ENCODE measurements around the gene CALML5. TPM values are rescaled to one million over a fixed set of nuclear protein-coding genes. Genes with fewer than 3 reads are reported as not detected.
A peak's percentile ranks its signal among the peaks of the same experiment; 100 is the strongest.

Gene CALML5
- total RNA-seq, 1 donor from 2014 or later, result not detected

DNA sequence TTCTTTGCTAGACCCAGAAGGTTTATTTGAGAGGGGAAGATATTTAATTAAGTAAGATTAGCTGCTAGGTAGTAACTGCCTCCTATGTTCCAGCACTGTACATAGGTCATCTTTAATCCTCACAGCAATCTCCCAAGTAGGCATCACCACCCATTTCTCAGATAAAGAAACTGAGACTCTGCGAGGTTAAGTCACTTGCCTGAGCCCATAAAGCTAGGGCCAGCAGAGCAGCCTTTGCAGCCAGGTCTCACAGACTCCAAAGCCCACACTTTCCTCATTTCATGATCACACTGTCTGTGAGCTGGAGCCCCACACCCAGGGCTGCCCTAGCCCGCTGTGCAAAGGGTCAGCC lies 46.0 kb upstream of the CALML5 start:
- no peak for DNase-seq (ENCODE audit: low spot score in 2 of 2)
- no peaks in the 10 kb centered on the region for H3K27me3 ChIP-seq
- TF ChIP-seq, protein P1, sequence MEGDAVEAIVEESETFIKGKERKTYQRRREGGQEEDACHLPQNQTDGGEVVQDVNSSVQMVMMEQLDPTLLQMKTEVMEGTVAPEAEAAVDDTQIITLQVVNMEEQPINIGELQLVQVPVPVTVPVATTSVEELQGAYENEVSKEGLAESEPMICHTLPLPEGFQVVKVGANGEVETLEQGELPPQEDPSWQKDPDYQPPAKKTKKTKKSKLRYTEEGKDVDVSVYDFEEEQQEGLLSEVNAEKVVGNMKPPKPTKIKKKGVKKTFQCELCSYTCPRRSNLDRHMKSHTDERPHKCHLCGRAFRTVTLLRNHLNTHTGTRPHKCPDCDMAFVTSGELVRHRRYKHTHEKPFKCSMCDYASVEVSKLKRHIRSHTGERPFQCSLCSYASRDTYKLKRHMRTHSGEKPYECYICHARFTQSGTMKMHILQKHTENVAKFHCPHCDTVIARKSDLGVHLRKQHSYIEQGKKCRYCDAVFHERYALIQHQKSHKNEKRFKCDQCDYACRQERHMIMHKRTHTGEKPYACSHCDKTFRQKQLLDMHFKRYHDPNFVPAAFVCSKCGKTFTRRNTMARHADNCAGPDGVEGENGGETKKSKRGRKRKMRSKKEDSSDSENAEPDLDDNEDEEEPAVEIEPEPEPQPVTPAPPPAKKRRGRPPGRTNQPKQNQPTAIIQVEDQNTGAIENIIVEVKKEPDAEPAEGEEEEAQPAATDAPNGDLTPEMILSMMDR (IDR thresholded peaks at IDR 0.05), result no peak
- peaks cover 0 to 17% of the 10 kb centered on the region in 2 donors for H3K9me3 ChIP-seq
- H3K27ac ChIP-seq, result peak overlapping the region; percentile 93
- H3K36me3 ChIP-seq, result no peaks in the 10 kb centered on the region
- peaks cover 22 to 54% of the 10 kb centered on the region in 2 donors for H3K4me1 ChIP-seq
- intact Hi-C loops (cut with DNase I), result loop anchor here (5.0 kb wide), 1 partner anchor 98 kb away; no protein-coding TSS in a partner anchor
- no peak overlapping the region for H3K4me3 ChIP-seq

DNA sequence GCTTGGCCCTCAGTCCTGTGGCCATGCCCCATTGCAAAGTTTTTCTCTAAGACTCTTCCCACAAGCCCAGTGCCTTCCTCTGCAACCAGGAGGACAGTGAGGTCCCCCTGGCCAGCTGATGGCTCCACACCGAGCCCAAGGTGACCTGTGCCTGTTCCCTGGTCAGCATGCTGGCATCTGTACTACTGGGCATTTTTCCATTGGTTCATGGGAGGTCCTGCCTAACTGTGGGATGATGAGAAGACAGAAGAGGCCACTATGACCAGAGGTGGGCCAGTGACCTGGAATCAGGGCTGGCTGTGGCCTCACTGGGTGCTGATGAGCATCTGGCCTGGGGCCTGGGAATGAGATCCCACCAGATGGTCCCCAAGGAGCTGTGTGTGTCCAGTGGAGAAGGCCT lies 45.6 kb upstream of the CALML5 start:
- Histone ChIP-seq H3K27me3 (no peaks in the 10 kb centered on the region), H3K4me1 (peaks cover 22 to 54% of the 10 kb centered on the region in 2 donors), H3K9me3 (peaks cover 0 to 17% of the 10 kb centered on the region in 2 donors), H3K4me3 (no peak overlapping the region), H3K36me3 (no peaks in the 10 kb centered on the region), H3K27ac (peak overlapping the region; percentile 93)
- peak in 1 of 2 donors; percentile 2 for DNase-seq (ENCODE audit: low spot score in 2 of 2)
- intact Hi-C loops (cut with DNase I), result loop anchor here (5.0 kb wide), 1 partner anchor 98 kb away; no protein-coding TSS in a partner anchor
- TF ChIP-seq, protein P1 (IDR thresholded peaks at IDR 0.05), result no peak

DNA sequence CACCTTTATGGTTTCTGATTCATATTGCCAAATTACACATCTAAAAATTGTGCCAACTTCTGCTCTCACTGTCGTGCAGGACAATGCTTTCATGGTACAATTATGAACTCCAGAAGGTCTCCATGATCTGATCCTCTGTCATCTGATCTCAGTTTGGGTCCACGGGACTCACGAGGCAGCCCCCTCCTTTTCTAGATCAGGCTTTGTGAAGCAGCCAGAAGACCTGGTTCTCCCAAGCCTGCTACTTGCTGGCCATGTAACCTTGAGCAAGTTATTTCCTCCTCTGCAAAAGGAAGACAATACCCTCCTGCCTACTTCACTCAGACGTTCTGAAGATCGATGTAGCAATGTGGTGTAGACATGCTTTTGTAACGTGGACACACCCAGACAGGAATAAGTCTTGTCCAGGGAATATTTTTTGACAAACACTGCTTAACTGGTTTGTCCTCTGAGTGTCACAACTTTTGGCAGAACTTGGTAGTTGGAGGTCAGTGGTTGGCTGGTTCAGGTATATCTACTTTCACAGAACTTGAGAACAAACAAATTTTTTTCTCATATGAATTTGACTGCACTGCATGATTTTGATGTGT lies 44.9 kb upstream of the CALML5 start:
- intact Hi-C loops (cut with DNase I), result no loop called here
- DNase-seq (ENCODE audit: low spot score in 2 of 2), result peak in 1 of 2 donors; percentile 52
- Histone ChIP-seq H3K4me3 (no peak overlapping the region), H3K4me1 (peaks cover 19 to 51% of the 10 kb centered on the region in 2 donors), H3K9me3 (peaks cover 0 to 17% of the 10 kb centered on the region in 2 donors), H3K27me3 (no peaks in the 10 kb centered on the region), H3K36me3 (no peaks in the 10 kb centered on the region), H3K27ac (peak overlapping the region; percentile 93)
- TF ChIP-seq, protein P1 (IDR thresholded peaks at IDR 0.05), result no peak

GRCh38 chr10:5543623-5544022 lies 44.3 kb upstream of the CALML5 start:
- Histone ChIP-seq H3K27me3 (no peaks in the 10 kb centered on the region), H3K4me1 (peaks cover 19 to 55% of the 10 kb centered on the region in 2 donors), H3K4me3 (no peak overlapping the region), H3K27ac (peak overlapping the region; percentile 93), H3K9me3 (peaks cover 0 to 17% of the 10 kb centered on the region in 2 donors), H3K36me3 (no peaks in the 10 kb centered on the region)
- DNase-seq (ENCODE audit: low spot score in 2 of 2), result peak in 1 of 2 donors; percentile 62
- TF ChIP-seq, protein P1 (IDR thresholded peaks at IDR 0.05), result no peak
- intact Hi-C loops (cut with DNase I), result no loop called here

DNA sequence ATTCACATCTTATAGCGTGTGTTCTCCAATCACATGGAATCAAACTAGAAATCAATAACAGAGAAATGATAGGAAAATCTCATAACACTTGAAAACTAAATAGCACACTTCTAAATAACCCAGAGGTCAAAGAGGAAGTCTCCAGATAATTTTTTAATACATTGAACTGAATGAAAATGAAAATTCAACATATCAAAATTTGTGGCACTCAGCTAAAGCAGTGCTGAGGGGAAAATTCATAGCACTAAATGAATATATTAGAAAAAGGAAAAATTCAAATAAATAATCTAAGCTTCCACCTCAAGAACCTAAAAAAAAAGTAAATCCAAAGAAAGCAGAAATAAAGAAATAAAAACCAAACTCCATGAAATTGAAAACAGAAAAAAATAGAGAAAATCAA lies 42.7 kb upstream of the CALML5 start:
- no peaks in the 10 kb centered on the region for H3K36me3 ChIP-seq
- no peak for DNase-seq (ENCODE audit: low spot score in 2 of 2)
- peaks cover 14 to 48% of the 10 kb centered on the region in 2 donors for H3K4me1 ChIP-seq
- intact Hi-C loops (cut with DNase I), result no loop called here
- H3K27ac ChIP-seq, result no peak overlapping the region
- TF ChIP-seq, protein P1 (IDR thresholded peaks at IDR 0.05), result no peak
- H3K27me3 ChIP-seq, result no peaks in the 10 kb centered on the region
- H3K9me3 ChIP-seq, result peaks cover 0 to 17% of the 10 kb centered on the region in 2 donors
- no peak overlapping the region for H3K4me3 ChIP-seq

All from ascending aorta (tissue), 2 donors.